Aorta (tissue), 5 donors: ENCODE data around the gene MEX3D. TPM values are rescaled to one million over a fixed set of nuclear protein-coding genes. Genes with fewer than 3 reads are reported as not detected.
A peak's percentile ranks its signal among the peaks of the same experiment; 100 is the strongest.

Experiments
- ATAC-seq: fragments of 200-7000 bp; cut with Tn5 transposase; one replicate; pipeline ENCODE4 v1.9.1; 2022; ENCODE audit warnings: moderate library complexity; ENCODE audit not compliant: low FRiP score
- DNase-seq, 2 donors: peaks; one replicate each; pipeline ENCODE4 v3.0.0-alpha.2; 2020
- H3K27ac ChIP-seq, 2 donors: one replicate each; pipeline ENCODE4 v1.5.1; 2013; ENCODE audit warnings: low read length in 2 of 2, mild to moderate bottlenecking in 2 of 2, moderate library complexity in 2 of 2, control low read depth in 1 of 2, inconsistent platforms in 1 of 2, low read depth in 1 of 2
- H3K27me3 ChIP-seq, 2 donors: one replicate each; pipeline ENCODE4 v1.6.1; 2013; ENCODE audit warnings: control low read depth in 1 of 2, low read length in 1 of 2, mild to moderate bottlenecking in 1 of 2, moderate library complexity in 1 of 2; ENCODE audit not compliant: insufficient read depth in 2 of 2, control insufficient read depth in 1 of 2
- H3K36me3 ChIP-seq, 2 donors: one replicate each; pipeline ENCODE4 v1.6.1; 2013; ENCODE audit warnings: control low read depth in 1 of 2, low read length in 1 of 2, mild to moderate bottlenecking in 1 of 2; ENCODE audit not compliant: insufficient read depth in 2 of 2, control insufficient read depth in 1 of 2
- H3K4me1 ChIP-seq, 2 donors: one replicate each; pipeline ENCODE4 v1.6.1; 2013; ENCODE audit warnings: low read length in 2 of 2, control low read depth in 1 of 2, mild to moderate bottlenecking in 1 of 2, moderate library complexity in 1 of 2; ENCODE audit not compliant: insufficient read depth in 2 of 2, control insufficient read depth in 1 of 2
- H3K4me3 ChIP-seq, 2 donors: one replicate each; pipeline ENCODE4 v1.5.1; 2013; ENCODE audit warnings: low read length in 2 of 2, control low read depth in 1 of 2, mild to moderate bottlenecking in 1 of 2
- H3K9me3 ChIP-seq: one replicate; pipeline ENCODE4 v1.6.1; 2013; ENCODE audit warnings: mild to moderate bottlenecking, low read length; ENCODE audit not compliant: control insufficient read depth
- WGBS, 2 donors: extraction: QIAGEN DNeasy Blood & Tissue Kit; methylation state at CpG; one replicate each; pipeline ENCODE4 v1.1.7; 2013; 5-methylcytosine and 5-hydroxymethylcytosine counted together
- intact Hi-C, 2 donors: fragments of 100-400 bp; cut with DNase I; formaldehyde crosslinking; loops; one replicate each; pipeline versions ENCODE4 v1.14.2 to v1.15.0; 2022
- polyA plus RNA-seq, 2 donors: library from polyadenylated mRNA; stranded (reverse); fragments of 200-250 nt; gene quantifications; one replicate each; pipeline ENCODE4 v1.2.3, GENCODE V29; 2013
- total RNA-seq, 2 donors: library from RNA; stranded (reverse); fragmentation: NEBNext Ultra II Directional; extraction: Animal tissue kit (Norgen Biotek cat#: 25700); gene quantifications; one replicate each; pipeline ENCODE4 v1.2.1, GENCODE V29; 2021
- donor health status: healthy with polysubstance abuse.
- donor health status: Bipolar disorder and iron deficiency.
- donor health status: DM: no; HTN: no; CAD: no.
- donor health status: DM: no; HTN: no; CAD: no.
- donor health status: DM: yes; HTN: yes; CAD: no.

Gene MEX3D
- total and polyA plus RNA-seq, 4 donors: 3.6 to 20.5 (median 11.2) TPM

DNA sequence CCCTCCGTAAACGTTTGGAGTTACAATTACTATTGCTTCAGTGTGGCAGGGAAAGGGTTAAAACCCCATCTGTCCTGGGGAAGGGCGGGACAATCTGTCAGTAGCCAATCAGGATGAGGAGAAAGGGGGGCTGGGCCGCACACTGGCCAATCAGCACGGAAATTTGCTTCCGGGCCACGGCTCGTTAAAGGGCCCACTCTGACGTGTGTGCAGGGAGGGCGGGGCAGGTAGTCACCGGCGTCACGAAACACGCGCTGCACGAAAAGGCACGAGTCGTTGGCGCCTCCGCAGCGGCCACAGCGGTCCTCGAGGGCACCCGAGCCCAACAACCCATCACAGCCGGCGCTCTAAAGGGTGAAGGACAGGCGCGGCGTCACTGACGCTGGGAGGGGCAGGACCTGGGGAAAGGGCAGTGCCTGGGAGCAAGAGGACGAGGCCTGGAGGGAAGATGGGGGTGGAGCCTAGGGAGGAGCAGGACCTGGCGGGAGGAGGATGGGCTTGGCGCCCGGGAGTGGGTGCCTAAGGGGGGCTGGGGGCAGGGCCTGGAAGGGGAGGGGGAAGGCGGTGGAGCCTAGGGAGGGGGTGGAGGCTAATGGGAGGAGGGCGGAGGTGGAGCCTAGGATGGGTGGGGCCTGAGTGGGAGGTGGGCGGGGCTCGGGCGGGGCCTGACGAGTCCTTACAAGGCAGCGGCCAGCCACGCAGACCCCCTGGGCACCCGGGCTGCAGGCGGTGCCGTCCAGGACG is 60.2 kb downstream of the MEX3D start:
- no peaks in the 10 kb centered on the region for H3K9me3 ChIP-seq
- no peaks in the 10 kb centered on the region for H3K36me3 ChIP-seq
- WGBS, 2 donors: 1 to 3% methylated on average over 42 to 46 of the region's 46 CpGs
- no peak overlapping the region for H3K4me3 ChIP-seq
- H3K27me3 ChIP-seq: no peaks in the 10 kb centered on the region
- H3K27ac ChIP-seq: peak overlapping the region in 1 of 2 donors; percentile 35
- ATAC-seq: peak; percentile 93
- DNase-seq: peak; percentile 93 to 95
- H3K4me1 ChIP-seq: no peaks in the 10 kb centered on the region
- intact Hi-C loops: loop anchor here in 1 of 2 donors (10.0 kb wide), 1 partner anchor 233 kb away; the partner anchor contains the start of gene FAM174C

DNA sequence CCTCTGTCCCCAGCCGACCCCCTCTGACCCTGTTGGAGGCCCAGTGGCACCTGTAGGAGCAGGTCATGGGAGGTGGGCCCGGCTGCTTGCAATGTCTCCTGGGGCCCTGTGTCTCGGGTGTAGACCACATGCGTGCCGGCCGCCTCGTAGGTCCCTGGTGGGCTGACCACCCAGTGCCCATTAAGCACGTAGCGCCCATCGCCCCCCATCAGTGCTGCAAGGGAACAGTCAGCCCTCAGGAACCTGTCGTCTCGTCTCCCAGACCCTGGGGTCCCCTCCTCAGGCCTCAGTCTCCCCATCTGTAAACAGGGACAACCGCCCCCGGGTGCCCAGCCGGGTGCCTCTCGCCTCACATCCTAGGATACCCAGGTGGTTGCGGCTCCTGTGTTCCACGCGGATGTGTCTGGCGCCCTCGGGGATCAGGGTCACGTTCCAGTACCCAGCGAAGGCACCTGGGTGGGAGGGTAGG is 60.9 kb downstream of the MEX3D start:
- DNase-seq (no peak), ATAC-seq (no peak)
- Histone ChIP-seq H3K4me1 (no peaks in the 10 kb centered on the region), H3K9me3 (no peaks in the 10 kb centered on the region), H3K4me3 (no peak overlapping the region), H3K27ac (no peak overlapping the region), H3K36me3 (no peaks in the 10 kb centered on the region), H3K27me3 (no peaks in the 10 kb centered on the region)
- intact Hi-C loops: loop anchor here in 1 of 2 donors (10.0 kb wide), 1 partner anchor 232 kb away; the partner anchor contains the start of gene FAM174C
- WGBS, 2 donors: 66 to 68% methylated on average over 23 of the region's 23 CpGs

DNA sequence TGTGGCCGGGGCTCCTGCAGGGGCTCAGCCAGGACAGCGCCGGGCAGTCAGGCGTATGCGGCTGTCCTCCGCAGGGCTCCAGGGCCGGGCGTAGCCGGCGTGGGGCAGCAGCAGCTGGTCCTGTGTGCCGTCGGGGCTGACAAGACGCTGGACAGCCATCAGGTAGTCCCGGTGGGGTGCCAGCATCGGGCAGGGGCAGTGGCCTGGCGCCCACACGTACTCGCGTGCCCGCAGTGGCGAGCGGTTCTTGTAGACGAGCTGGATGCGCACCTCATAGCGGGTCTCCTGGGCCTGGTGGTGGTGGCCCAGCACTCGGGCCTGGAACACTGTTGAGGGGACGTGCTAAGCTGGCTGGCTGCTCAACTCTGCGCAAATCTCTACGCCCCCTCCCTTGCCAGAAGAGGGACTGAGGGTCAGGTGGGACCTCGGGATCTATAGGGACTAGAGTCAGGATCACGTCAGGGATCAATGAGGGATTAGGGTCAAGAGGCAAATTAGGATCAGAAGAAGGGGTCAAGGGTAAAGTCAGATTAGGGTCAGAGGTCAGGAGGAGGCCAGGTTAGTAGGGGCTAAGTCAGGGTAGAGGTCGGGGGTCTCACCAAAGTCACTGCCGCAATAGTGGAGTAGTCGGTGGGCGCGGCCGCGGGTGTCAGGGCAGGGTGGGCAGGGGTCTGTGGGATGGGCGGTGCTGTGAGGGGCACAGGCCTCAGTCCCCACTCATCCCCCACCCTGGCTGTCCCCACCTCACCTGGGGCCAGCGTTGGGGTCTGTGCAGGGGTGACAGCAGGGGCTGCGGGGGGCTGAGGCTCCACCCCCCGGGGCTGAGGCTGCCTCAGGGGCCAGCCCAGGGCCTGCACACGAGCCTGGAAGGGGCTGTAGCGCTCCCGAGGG is 61.9 kb downstream of the MEX3D start:
- WGBS, 2 donors: 88 to 89% methylated on average over 44 to 45 of the region's 45 CpGs
- no peak overlapping the region for H3K27ac ChIP-seq
- ATAC-seq (no peak), DNase-seq (no peak)
- H3K9me3 ChIP-seq: no peaks in the 10 kb centered on the region
- no peak overlapping the region for H3K4me3 ChIP-seq
- no peaks in the 10 kb centered on the region for H3K4me1 ChIP-seq
- no peaks in the 10 kb centered on the region for H3K36me3 ChIP-seq
- intact Hi-C loops: loop anchor here in 1 of 2 donors (10.0 kb wide), 1 partner anchor 231 kb away; the partner anchor contains the start of gene FAM174C
- H3K27me3 ChIP-seq: no peaks in the 10 kb centered on the region

DNA sequence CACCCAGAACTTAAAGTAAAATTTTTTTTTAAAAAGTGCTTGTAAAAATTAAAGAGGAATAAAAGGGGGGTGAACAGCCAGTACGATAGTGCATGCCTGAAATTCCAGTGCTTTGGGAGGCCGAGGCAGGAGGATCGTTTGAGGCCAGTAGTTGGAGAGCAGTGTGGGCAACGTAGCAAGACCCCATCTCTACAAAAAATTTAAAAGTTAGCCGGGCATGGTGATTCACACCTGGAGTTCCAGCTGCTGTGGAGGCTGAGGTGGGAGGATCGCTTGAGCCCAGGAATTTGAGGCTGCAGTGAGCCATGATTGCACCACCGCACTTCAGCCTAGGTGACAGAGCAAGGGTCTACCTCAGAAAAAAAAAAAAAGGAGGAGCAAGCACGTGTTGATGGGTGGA is 63.1 kb downstream of the MEX3D start:
- 71 to 75% methylated on average over 8 of the region's 8 CpGs for WGBS, 2 donors
- DNase-seq (no peak), ATAC-seq (no peak)
- intact Hi-C loops: loop anchor here in 1 of 2 donors (10.0 kb wide), 1 partner anchor 230 kb away; the partner anchor contains the start of gene FAM174C
- Histone ChIP-seq H3K4me1 (no peaks in the 10 kb centered on the region), H3K27ac (no peak overlapping the region), H3K9me3 (no peaks in the 10 kb centered on the region), H3K4me3 (no peak overlapping the region), H3K36me3 (no peaks in the 10 kb centered on the region), H3K27me3 (no peaks in the 10 kb centered on the region)

Other genes starting within 250 kb of the MEX3D start
- 10 to 100 TPM; 47.7 to 47.8 TPM for gene NDUFS7, start 184.4 kb downstream of the MEX3D start, total RNA-seq
- gene NDUFS7, start 184.4 kb downstream of the MEX3D start, polyA plus RNA-seq: 100 to 1,000 TPM in 1 of 2 donors, 10 to 100 TPM in 1; 72.6 to 105 TPM
- 10 to 100 TPM in 1 of 2 donors, 1 to 10 TPM in 1; 7.9 to 16.1 TPM for gene GAMT, start 166.8 kb downstream of the MEX3D start, total RNA-seq
- gene GAMT, start 166.8 kb downstream of the MEX3D start, polyA plus RNA-seq: 10 to 100 TPM; 21.2 to 40.2 TPM
- 10 to 100 TPM; 75.2 to 77.9 TPM for gene DAZAP1, start 160.7 kb downstream of the MEX3D start, total RNA-seq
- 10 to 100 TPM; 44.8 to 79.0 TPM for gene DAZAP1, start 160.7 kb downstream of the MEX3D start, polyA plus RNA-seq
- gene RPS15, start 129.9 kb downstream of the MEX3D start, total RNA-seq: 100 to 1,000 TPM; 707 to 750 TPM
- gene RPS15, start 129.9 kb downstream of the MEX3D start, polyA plus RNA-seq: 1,000 to 10,000 TPM; 2,784 to 2,878 TPM
- gene APC2, start 118.2 kb downstream of the MEX3D start, total RNA-seq: under 1 TPM; 0.26 to 0.42 TPM
- gene APC2, start 118.2 kb downstream of the MEX3D start, polyA plus RNA-seq: under 1 TPM in 1 of 2 donors, not detected in 1; 0.03 TPM
- 10 to 100 TPM; 19.7 to 26.0 TPM for gene C19orf25, start 89.1 kb downstream of the MEX3D start, total RNA-seq
- gene C19orf25, start 89.1 kb downstream of the MEX3D start, polyA plus RNA-seq: 10 to 100 TPM; 19.0 to 33.5 TPM
- 1 to 10 TPM in 1 of 2 donors, not detected in 1; 3.1 TPM for gene PCSK4, start 78.0 kb downstream of the MEX3D start, total RNA-seq
- 1 to 10 TPM in 1 of 2 donors, under 1 TPM in 1; 0.75 to 6.0 TPM for gene PCSK4, start 78.0 kb downstream of the MEX3D start, polyA plus RNA-seq
- 1 to 10 TPM in 1 of 2 donors, under 1 TPM in 1; 0.71 to 1.6 TPM for gene REEP6, start 77.1 kb downstream of the MEX3D start, total RNA-seq
- 10 to 100 TPM in 1 of 2 donors, 1 to 10 TPM in 1; 2.2 to 16.5 TPM for gene REEP6, start 77.1 kb downstream of the MEX3D start, polyA plus RNA-seq
- 10 to 100 TPM in 1 of 2 donors, 1 to 10 TPM in 1; 6.2 to 18.2 TPM for gene ADAMTSL5, start 55.3 kb downstream of the MEX3D start, total RNA-seq
- gene ADAMTSL5, start 55.3 kb downstream of the MEX3D start, polyA plus RNA-seq: 1 to 10 TPM; 3.1 to 6.1 TPM
- not detected for gene PLK5, start 44.2 kb downstream of the MEX3D start, total RNA-seq
- under 1 TPM in 1 of 2 donors, not detected in 1; 0.15 TPM for gene PLK5, start 44.2 kb downstream of the MEX3D start, polyA plus RNA-seq
- gene MBD3, start 24.5 kb upstream of the MEX3D start, total RNA-seq: 10 to 100 TPM; 60.9 to 63.2 TPM
- gene MBD3, start 24.5 kb upstream of the MEX3D start, polyA plus RNA-seq: 100 to 1,000 TPM in 1 of 2 donors, 10 to 100 TPM in 1; 37.6 to 106 TPM
- 100 to 1,000 TPM; 153 to 155 TPM for gene UQCR11, start 37.1 kb upstream of the MEX3D start, total RNA-seq
- 100 to 1,000 TPM; 127 to 251 TPM for gene UQCR11, start 37.1 kb upstream of the MEX3D start, polyA plus RNA-seq
- gene TCF3, start 84.3 kb upstream of the MEX3D start, total RNA-seq: 10 to 100 TPM; 32.0 to 50.4 TPM
- gene TCF3, start 84.3 kb upstream of the MEX3D start, polyA plus RNA-seq: 10 to 100 TPM; 23.7 to 36.2 TPM
- gene ONECUT3, start 185.2 kb upstream of the MEX3D start, total RNA-seq: not detected
- under 1 TPM in 1 of 2 donors, not detected in 1; 0.03 TPM for gene ONECUT3, start 185.2 kb upstream of the MEX3D start, polyA plus RNA-seq
- gene ATP8B3, start 244.0 kb upstream of the MEX3D start, total RNA-seq: 1 to 10 TPM; 1.8 to 4.7 TPM
- gene ATP8B3, start 244.0 kb upstream of the MEX3D start, polyA plus RNA-seq: under 1 TPM; 0.38 to 0.63 TPM